Stimulated activated CD4-positive, alpha-beta T cell treated with anti-CD3 and anti-CD28 coated beads, TNF-alpha, amount 100 ng/mL, for 4 hours (primary cell): ENCODE measurements around the gene TSPEAR.
"Not testable (repeated sequence)": the region's sequence is repeated elsewhere in the genome, so short reads cannot be mapped to it uniquely, and the experiment has no call there.

Experiments used
- DNase-seq, 3 experiments: peaks; one replicate each; pipeline ENCODE4 v3.0.0-alpha.2; 2020; ENCODE audit warnings: low read depth in 3 of 3

Gene TSPEAR

DNA sequence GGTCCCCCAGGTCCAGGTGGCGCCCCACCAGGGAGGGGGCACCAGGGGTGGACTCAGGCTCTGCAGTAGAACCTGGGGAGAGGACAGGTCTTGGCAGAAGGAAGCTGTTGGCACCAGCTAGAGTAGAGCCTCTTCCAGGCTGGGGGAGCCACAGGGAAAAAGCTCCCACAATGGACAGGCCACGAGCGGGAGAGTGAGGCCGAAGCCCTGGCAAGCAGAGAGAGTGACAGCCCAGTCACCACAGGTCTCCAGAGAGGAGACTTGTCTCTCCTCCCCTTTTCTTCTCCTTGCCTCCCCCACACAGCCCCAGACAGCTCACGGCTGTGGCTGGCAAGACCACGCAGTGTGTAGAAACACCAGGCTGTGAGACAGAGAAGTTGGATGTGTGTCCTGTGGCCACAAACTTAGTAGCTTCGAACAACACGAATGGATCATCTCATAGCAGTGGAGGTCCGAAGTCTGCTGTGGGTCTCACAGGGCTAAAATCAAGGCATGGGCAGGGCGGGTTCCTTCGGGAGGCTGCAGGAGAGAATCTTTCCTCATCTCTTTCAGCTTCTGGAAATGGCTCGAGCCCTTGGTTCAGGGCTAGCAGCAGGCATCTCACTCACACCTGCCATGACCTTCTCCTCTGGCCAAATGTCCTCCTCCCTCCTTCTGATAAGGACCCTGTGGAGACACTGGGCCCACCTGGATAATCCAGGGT, 60.2 kb downstream of the TSPEAR start:
- DNase-seq: no peak

DNA sequence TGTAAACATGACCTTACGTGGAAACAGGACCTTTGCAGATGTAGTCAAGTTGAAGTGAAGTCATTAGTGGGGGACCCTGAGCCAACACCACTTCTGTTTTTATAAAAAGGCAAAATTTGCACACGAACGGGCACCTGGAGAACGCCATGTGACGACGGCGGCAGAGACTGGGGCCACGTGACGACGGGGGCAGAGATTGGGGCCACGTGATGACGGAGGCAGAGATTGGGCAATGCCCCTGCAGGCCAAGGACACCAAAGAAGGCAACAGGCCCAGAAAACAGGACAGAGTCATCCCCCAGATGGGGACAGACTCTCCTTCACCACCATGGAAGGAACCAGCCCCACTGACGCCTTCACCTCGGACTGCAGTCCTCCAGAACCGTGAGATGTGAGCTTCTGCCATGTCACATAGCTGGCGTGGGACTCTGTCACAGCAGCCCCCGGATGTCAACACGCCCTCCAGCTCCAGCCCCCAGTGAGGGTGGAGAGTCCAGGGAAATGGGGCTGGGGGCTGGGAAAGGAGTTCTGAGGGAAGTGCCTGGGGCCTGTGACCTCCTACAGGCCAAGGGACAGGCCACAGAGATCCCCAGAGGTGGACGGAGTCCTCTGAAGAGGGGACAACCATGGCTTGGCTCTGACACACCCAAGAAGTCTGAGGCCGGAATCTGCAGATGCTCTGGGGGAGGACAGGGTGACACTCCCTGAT, 61.0 kb downstream of the TSPEAR start:
- DNase-seq: no peak

DNA sequence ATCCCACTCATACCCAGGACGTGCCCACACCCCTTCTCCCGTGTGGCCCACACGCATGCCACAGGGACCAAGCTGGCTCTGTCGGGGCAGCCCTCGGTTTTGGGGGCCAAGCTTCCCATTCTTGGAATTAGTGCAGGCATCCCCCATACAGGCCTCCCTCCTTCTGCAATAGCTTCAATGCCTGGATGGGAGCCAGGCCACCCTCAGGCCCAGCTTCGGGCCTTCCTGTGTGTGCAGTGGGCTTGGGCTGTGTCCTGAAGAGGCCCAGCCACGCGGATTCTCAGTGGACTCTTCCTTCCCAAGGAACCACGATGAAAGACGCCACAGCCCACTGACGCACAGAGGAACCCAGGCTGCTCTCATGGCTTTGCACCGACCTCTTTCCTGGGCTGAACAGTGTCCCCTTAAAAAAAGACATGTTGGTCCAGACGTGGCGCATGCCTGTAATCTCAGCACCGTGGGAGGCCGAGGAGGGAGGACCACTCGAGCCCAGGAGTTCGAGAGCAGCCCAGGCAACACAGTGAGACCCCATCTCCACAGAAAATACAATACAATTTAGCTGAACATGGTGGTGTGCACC, 61.8 kb downstream of the TSPEAR start:
- no peak for DNase-seq

DNA sequence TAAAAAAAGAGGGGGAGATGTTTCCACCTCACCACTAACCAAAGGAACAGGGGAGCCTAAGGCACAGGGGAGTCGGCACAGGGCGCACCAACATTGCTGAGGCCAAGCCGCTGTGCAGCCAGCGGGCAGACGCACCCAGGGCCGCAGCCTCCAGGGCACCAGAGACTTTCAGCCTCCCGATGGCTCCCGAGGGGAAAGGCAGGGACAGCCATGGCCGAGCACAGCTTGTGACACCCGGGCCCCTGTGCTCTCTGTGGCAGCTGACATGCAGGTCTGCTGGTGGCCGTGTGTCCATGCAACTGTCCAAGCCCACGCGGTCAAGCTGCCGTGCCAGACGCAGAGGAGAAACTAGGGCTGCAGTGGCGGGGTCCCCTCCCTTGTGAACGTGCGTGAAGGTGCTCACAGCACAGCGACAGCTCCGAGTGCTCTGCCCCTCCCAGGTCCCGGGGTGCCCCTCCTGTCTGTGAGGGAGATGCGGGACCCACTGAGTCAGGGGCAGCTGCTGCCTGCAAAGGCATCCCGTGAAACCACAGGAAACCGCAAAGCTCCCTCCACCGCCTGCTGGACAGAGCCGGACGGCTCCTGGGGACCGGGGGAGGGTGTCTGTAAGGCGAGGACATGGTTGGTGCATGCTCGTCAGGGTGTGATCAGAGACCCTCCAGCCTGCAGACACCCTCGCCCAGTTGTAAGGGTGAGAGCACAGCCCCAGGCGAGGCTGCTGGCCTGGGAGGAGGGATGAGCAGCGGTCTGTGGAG, 62.6 kb downstream of the TSPEAR start:
- no peak for DNase-seq

DNA sequence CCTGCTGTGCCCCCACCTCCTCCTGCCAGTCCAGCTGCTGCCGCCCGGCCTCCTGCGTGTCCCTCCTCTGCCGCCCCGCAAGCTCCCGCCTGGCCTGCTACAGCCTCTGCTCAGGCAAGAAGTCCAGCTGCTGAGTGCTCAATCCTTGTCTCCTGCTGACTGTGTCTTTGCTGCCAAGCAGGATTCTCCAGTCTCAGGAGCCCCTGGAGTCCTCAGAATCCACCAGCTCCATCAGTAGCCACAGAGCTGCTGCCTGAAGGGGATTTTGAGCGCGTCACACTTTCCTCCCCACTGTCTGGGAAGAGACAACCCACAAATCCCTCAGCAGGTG, 64.2 kb downstream of the TSPEAR start:
- DNase-seq: no peak

DNA sequence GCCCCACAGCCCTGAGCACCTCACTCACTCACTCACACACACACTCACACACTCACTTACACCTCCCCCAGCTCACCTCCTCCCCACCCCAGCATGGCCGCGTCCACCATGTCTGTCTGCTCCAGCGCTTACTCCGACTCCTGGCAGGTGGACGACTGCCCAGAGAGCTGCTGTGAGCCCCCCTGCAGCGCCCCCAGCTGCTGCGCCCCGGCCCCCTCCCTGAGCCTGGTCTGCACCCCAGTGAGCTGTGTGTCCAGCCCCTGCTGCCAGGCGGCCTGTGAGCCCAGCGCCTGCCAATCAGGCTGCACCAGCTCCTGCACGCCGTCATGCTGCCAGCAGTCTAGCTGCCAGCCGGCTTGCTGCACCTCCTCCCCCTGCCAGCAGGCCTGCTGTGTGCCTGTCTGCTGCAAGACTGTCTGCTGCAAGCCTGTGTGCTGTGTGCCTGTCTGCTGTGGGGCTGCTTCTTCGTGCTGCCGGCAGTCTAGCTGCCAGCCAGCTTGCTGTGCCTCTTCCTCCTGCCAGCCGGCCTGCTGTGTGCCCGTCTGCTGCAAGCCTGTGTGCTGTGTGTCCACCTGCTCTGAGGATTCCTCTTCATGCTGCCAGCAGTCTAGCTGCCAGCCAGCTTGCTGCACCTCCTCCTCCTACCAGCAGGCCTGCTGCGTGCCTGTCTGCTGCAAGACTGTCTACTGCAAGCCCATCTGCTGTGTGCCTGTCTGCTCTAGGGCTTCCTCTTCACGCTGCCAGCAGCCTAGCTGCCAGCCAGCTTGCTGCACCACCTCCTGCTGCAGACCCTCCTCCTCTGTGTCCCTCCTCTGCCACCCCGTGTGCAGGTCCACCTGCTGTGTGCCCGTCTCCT, 64.8 kb downstream of the TSPEAR start, which contains the start of gene KRTAP10-11:
Gene KRTAP10-11, plus strand, starts transcription at position 49 of the 856 bp plus-strand sequence. Its CDS starts 45 bp downstream, at position 94.
- not testable (repeated sequence) for DNase-seq

DNA sequence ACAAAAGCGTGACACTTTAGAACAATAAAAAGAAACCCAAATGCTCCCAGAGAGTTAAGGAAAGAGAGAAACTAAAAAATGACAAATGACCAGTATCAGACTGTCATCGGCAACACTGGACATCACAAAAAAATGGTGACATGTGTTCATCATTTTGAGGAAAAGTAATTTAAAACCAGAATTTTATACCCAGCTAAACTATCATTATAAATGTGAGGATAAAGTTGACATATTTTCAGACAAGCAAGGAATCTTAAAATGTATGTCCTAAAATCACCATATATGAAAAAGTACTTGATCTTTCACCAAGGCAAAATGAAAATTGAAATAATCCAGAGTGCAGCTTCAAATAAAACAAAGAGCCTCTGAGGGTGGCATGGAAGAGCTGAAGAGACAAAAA, 66.5 kb downstream of the TSPEAR start:
- no peak for DNase-seq

DNA sequence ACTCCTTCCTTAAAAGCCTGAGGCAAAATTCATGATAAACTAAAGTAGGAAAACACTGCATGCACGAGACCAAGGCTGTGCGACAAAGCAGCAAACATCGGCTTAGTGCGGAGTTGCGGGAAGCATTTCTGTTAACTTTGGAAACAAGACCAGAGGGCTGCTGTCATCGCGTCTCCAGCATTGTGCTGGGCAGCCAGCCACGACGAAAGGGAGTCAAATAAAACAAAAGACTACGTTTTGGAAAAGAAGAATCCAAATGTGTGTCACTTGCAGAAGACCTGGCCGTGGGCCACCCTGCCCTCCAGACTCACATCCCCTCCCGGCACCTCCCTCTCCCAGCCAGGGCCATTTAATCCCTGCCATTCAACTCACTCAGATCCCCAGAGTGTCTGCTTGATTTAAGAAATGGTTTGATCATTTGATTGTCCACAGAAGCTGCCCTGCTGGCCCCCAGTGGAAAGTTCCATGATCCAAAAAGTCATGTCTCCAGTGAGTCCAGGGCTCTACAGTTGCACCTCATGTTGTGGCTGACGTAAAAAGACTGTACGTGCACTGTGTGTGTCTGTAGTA, 67.5 kb downstream of the TSPEAR start:
- DNase-seq: no peak

DNA sequence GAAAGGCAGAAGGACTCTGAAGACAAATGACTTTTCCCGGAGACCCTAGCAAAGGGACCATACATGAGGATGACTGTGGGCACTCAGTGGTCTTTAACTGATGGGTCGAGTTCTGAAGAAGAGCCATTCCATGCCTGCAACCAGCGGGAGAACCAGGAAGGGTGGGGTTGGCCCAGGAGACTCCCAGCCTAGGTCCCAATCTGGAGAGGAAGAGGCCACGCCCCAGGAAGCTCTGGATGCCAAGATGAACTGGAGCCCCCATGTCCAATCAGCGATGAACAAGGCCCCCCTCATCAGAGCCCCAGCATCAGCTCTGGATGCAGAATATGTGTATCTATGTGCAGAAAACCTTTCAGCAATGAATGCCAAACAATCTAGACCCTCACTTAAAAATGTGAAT, 70.6 kb downstream of the TSPEAR start:
- DNase-seq: no peak

DNA sequence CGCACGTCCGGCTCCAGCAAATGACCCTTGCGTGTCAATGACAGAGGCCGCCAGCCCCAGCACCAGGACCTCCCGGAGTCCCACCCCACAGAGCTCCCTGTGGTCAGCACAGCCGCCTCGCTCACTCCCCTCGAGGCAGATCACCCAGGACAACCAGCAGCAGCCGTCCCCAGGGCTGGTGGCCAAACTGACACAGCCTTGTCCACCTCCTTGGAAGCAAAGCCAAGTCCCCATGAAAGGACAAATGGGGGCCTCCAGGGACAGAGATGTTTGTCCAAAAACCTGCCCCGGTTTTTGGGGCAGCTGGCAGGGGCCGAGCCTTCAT, 72.1 kb downstream of the TSPEAR start:
- DNase-seq: no peak

DNA sequence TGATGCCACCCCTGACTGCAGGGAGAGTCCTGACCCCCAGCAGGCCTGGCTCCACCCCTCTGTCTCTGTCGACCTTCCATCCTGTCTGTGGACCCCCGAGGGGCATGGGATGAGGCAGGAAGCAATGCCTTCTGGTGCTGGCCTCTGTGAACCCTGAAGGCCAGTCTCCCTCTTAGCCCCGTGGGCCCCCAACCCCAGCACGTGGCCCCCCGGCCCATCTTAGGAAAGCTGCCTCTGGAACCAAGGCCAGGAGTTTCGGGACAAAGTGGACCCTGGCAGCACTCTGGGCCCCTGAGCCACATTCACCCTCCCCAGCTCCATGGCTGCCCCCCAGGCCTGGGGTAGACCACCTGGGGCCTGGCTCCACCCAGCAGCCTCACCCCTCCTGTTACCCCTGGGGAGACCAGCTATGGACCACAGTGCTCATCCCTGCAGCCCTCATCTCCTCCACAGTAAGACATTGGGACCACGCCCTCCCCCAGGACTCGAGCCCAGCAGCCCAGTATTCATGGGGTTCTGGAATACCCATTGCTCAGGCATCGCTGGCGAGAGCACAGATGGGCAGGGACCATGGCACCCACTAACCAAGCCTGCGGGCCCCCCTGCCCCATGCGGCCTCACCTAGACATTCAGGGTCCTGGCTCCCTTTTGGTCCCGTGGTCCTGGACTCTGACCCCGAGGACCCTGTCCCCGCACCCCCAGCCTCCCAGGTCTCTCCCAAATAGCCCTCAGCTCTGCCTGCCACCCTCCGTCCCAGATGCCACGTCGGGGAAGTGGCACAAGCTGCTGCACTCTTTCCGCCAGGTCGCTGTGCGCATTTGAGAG, 72.7 kb downstream of the TSPEAR start:
- DNase-seq: not testable (repeated sequence)

DNA sequence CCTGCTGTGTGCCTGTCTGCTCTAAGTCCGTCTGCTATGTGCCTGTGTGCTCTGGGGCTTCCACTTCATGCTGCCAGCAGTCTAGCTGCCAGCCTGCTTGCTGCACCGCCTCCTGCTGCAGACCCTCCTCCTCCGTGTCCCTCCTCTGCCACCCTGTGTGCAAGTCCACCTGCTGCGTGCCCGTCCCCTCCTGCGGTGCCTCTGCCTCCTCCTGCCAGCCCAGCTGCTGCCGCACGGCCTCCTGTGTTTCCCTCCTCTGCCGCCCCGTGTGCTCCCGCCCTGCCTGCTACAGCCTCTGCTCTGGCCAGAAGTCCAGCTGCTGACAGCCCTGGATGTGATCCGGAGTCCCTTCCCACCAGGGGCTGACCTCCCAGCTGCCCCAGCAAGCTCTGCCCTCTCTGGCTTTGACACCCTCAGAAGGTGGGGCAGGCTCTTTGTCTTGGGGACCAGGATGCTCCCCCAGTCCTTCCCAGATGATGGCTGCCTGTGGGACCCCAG, 73.5 kb downstream of the TSPEAR start:
- DNase-seq: not testable (repeated sequence)

DNA sequence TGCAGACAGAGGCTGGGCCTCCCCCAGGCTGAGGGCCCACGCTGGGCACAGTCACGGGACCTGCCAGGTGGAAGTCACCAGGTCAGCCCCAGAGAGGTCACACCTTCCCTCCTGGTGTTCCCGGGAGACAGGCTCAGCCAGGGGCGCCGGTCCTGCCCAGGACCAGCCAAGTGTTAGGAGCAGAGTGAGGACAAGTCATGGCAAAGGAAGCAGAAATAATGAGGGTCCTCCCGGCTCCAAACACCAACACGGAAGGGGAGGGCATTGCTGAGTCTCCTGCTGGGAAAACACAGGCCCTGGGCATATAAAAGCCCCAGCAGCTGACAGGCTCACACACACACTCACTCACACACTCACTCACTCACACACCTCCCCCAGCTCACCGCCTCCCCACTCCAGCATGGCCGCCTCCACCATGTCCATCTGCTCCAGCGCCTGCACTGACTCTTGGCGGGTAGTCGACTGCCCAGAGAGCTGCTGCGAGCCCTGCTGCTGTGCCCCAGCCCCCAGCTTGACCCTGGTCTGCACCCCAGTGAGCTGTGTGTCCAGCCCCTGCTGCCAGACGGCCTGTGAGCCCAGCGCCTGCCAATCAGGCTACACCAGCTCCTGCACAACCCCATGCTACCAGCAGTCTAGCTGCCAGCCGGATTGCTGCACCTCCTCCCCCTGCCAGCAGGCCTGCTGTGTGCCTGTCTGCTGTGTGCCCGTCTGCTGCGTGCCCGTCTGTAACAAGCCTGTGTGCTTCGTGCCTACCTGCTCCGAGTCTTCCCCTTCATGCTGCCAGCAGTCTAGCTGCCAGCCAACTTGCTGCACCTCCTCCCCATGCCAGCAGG, 74.1 kb downstream of the TSPEAR start, which contains the start of gene KRTAP10-10:
Gene KRTAP10-10, plus strand, starts transcription at position 339 of the 833 bp plus-strand sequence. Its CDS starts 62 bp downstream, at position 401.
- no peak for DNase-seq

DNA sequence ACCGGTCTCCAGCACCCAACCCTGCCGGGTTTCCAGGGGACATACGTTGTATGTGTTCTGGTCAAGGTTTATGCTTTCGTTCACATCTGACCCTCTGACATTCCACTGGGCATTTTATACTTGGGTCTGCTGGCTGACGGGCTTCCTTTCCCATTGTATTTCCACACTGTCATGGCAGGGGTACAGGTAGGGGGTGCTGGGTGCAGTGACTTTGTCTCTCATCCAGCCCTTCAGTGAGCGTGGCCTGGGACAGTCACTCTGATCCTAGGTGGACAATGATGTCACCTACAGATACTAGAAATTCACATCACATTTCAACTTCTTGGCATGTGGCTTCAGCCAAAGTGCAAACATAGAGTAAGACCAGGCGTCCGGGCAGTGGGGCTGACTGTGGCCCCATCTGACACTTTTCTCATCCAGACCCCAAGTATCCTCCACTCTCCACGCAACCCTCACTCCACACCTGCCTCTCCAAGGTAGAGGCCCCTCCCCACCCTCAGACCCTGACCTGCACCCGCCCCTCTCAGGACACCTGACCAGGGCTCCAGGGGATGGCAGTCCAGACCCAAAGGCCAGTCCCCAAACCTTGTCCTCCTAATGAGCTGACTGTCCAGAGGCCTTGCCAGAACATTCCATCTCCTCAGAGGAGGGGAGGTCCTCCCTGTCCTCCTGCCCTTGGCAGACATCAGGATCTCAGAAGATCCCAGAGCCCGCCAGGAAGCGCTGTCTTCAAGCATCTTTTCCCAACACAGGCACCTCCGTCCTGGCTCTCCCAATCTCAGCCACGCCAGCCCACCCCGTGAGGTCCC, 75.0 kb downstream of the TSPEAR start:
- DNase-seq: no peak

DNA sequence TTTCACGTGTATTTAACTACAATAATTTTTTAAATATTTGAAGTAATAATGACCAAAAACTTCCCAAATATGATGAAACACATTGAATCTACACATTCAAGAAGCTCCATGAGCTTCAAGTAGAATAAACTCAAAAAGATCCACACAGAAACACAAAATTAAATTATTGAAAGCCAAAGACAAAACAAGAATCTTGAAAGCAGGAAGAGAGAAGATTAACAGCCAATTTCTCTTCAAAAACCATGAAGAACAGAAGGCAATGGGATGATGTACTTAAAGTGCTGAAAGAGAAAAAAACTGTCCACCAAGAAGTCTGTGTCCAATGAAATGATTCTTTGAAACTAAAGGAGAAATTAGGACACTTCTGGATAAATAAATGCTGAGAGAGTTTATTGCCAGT, 79.3 kb downstream of the TSPEAR start:
- DNase-seq: no peak

DNA sequence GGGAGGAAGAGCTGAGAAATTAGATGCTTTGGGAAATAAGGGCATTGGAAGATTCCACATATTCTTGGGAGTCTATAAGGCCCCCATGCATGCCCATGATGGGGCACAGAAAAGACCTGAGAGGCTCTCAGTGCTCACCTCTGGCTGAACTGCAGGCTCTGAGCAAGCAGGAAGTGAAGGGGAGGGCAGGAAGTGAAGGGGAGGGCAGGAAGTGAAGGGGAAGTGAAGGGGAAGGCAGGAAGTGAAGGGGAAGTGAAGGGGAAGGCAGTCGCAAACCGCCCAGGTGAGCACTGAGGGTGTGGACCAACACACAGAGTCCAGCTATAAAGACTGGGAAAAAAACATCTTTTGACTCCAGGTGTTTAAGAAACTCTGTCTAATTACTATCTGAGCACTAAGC, 80.9 kb downstream of the TSPEAR start:
- no peak for DNase-seq

DNA sequence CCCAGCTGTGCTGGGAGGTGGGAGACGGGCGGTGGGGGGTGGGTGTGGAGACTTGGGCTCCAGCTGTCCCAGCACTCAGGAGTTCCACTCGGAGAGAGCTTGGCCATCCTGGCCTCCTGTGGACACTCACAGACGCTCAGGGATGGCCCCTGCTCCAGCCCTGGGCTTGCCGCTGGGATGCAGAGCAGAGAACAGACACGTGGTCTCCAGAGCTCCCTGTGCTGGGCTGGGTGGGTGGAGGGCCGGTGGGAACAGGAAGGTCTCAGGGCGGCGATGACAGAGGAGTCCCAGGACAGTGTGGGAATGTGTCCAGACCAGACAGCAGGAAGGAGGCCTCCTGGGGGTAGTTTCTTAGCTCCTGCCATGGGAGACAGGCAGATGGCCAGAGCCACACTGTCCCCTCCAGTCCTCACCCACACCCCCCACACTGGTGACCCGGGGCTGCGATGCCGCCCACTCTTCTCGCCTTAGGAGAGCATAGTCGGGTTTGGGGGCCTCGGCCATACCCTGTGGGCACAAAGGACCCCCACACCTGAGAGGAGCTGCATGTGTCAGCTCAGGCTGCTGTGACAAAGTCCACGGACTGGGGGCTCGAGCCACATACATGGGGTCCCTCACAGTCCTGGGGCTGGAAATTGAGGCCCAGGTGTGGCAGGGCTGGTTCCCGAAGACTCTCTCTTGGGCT, 82.5 kb downstream of the TSPEAR start:
- DNase-seq: no peak

DNA sequence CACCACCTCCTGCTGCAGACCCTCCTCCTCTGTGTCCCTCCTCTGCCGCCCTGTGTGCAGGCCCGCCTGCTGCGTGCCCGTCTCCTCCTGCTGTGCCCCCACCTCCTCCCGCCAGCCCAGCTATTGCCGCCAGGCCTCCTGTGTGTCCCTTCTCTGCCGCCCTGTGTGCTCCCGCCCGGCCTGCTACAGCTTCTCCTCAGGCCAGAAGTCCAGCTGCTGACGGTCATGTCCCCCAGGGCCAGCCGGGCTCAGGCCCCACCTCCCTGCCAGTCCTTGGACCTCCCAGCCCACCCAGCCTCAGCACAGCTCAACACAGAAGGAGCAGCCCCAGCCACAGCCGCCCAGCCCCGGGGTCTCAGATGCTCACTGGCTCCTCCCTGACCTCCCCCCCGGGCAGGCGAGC, 83.5 kb downstream of the TSPEAR start:
- DNase-seq: not testable (repeated sequence)
